GM13976 (cell line): ENCODE results near the gene ROPN1L.

ENCODE experiments used
- DNase-seq: peaks from one replicate; pipeline ENCODE4 v3.0.0; 2012; ENCODE audit warnings: low spot score
- CTCF ChIP-seq: IDR thresholded peaks from 2 replicates; pipeline ENCODE4 v1.5.1; 2012; ENCODE audit warnings: borderline replicate concordance, mild to moderate bottlenecking; ENCODE audit not compliant: insufficient read depth; ENCODE audit errors: extremely low read depth, missing control alignments, control extremely low read depth
- in situ Hi-C: fragments of 300-500 bp; cut with MboI; formaldehyde crosslinking; loops from one replicate; pipeline ENCODE4 v1.12.0; 2022; ENCODE audit warnings: low sequenced_read_pairs, mixed read lengths, inconsistent platforms; ENCODE audit not compliant: unreplicated experiment

Gene ROPN1L

GRCh38 chr5:10476878-10477277, 35.2 kb downstream of the ROPN1L start:
- no peak for DNase-seq
- in situ Hi-C loops, result no loop called here

DNA sequence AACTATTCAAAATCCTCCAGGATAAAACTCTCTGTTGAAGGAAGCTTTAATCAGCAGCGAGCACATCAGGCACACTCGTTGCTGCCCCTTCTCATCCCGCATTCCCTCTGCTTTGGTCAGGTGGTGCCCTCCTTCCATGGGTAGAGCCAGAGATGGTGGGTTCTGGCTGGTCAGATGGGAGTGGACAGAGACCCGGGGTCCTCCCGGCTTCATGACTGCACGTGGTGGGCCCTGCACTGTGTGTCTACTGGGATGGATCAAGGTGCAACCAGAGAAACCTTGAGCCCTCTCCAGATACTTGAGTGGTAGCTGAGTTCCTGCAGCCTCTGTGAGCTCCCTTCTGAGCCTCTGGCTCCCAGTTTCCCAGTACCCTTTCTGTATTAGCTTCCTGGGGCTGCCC, 36.3 kb downstream of the ROPN1L start:
- no peak for TF ChIP-seq CTCF
- in situ Hi-C loops, result no loop called here
- DNase-seq, result no peak

More at GRCh38 chr5:10476878-10477277, 35.2 kb downstream of the ROPN1L start:
- no peak for TF ChIP-seq CTCF

DNA sequence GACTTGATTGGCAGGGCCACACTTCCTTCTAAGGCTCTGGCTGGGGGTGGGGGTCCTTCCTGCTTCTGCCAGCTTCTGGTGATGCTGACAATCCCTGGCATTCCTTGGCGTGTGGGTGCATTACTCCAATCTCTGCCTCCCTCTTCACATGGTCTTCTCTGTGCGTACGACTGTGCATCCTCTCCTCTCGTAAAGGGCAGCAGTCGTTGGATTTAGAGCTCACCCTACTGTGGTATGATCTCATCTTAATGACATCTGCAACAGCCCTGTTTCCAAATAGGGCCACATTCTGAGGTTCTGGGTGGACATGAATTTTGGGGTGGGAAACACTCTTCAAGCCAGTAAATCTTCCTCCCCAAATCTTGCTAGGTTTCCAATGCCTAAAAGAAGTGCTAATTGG, 36.8 kb downstream of the ROPN1L start:
- TF ChIP-seq CTCF, result no peak
- in situ Hi-C loops, result no loop called here
- DNase-seq, result no peak

DNA sequence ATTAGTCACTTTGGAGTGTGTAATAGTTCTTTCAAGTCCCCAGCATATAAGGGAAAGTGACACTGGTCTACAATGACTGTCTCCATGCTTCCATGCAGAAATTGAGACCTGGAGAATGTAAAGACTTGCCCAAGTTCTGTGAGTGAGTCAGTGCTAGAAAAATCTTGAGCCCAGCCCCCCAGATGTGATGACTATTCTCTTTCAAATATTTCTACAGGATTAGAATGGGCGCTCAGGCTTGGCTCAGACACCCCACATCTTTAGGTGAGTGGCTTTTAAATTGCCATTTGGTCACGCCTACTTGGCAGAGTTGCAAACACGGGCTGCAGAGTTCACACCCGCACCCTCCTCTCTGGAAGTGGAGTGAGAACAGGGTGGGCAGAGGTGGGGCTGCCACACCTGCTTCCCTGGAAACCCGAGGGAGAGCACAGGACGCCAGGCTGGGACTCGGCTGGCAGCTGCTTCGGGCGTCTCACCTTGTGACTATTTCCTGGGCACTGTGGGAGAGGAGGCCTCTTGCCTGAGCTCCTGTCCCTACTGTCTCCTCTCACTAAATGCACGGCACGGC, 37.6 kb downstream of the ROPN1L start:
- TF ChIP-seq CTCF, result no peak
- in situ Hi-C loops, result no loop called here
- DNase-seq, result no peak

DNA sequence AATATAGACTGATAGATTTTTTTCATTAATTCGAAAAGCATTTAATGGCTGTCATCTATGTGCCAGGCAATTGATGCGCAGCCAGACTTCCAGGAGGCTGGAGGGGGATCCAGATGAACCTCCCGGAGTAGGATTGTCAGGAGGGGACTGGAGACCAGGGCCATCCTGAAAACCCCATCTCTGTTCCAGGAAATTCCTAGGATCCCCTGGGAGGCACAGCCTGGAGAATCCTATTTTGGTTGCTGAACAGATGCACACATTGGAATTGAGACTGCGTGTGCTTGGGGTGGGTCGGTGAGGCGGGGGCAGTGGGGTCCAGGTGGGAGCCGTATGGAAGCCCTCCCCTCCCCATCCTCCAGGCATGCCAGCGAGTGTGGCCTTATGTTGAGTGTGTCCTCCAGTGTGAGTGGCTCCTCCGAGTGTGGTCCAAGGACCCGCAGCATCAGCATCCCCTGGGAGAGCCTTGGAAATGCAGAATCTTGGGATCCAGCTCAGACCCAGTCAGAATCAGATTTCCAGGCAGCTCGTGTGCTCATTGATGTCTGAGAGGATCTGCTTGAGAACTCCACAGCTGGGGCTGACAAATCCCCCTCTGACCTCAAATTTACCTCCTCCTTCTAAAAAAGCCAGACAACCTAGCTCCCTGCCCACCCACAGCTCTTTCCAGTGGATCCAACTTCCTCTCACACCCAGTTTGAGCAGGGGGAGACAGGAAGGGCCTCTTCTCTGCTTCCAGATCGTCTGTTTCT, 38.7 kb downstream of the ROPN1L start:
- TF ChIP-seq CTCF, result no peak
- in situ Hi-C loops, result no loop called here
- DNase-seq, result no peak

- DNase-seq, result no peak
- no peak for TF ChIP-seq CTCF
- in situ Hi-C loops, result no loop called here
These were observed 39.7 kb downstream of the ROPN1L start for GRCh38 chr5:10481241-10481935.
